ENCODE data around the gene LTBP1.

Gene LTBP1

GRCh38 chr2:33130544-33130943 lies 183.8 kb downstream of the LTBP1 start:
- no peak overlapping the region for H3K4me3 ChIP-seq (replicated peaks; ENCODE audit: insufficient read depth, low read length)
- H3K27ac ChIP-seq (replicated peaks), result no peak overlapping the region
- H3K27me3 ChIP-seq (ENCODE audit: insufficient read depth, poor library complexity, severe bottlenecking), result peaks cover 2% of the 10 kb centered on the region
- TF ChIP-seq SPI1 (IDR thresholded peaks at IDR 0.05; ENCODE audit: borderline replicate concordance, low read depth), result no peak
- TF ChIP-seq REST (IDR thresholded peaks at IDR 0.05; ENCODE audit: insufficient replicate concordance, low read depth), result no peak
- TF ChIP-seq GABPA (IDR thresholded peaks at IDR 0.05; ENCODE audit: low read depth), result no peak
- no peak for TF ChIP-seq POLR2AphosphoS5 (IDR thresholded peaks at IDR 0.05; ENCODE audit: low read depth)
- TF ChIP-seq CTCF (IDR thresholded peaks at IDR 0.05; ENCODE audit: insufficient read depth, low read length), result no peak
- no peak for DNase-seq (ENCODE audit: low read depth in 1 of 2, low spot score in 1 of 2)

- Histone ChIP-seq H3K4me3 (replicated peaks; ENCODE audit: insufficient read depth, low read length) (no peak overlapping the region), H3K27me3 (ENCODE audit: insufficient read depth, poor library complexity, severe bottlenecking) (peaks cover 2% of the 10 kb centered on the region), H3K27ac (replicated peaks) (no peak overlapping the region)
- DNase-seq (ENCODE audit: low read depth in 1 of 2, low spot score in 1 of 2), result no peak
- TF ChIP-seq SPI1 (IDR thresholded peaks at IDR 0.05; ENCODE audit: borderline replicate concordance, low read depth), result no peak
- no peak for TF ChIP-seq REST (IDR thresholded peaks at IDR 0.05; ENCODE audit: insufficient replicate concordance, low read depth)
- no peak for TF ChIP-seq GABPA (IDR thresholded peaks at IDR 0.05; ENCODE audit: low read depth)
- no peak for TF ChIP-seq POLR2AphosphoS5 (IDR thresholded peaks at IDR 0.05; ENCODE audit: low read depth)
- TF ChIP-seq CTCF (IDR thresholded peaks at IDR 0.05; ENCODE audit: insufficient read depth, low read length), result no peak
Observed at GRCh38 chr2:33131111-33131510, 184.4 kb downstream of the LTBP1 start.

DNA sequence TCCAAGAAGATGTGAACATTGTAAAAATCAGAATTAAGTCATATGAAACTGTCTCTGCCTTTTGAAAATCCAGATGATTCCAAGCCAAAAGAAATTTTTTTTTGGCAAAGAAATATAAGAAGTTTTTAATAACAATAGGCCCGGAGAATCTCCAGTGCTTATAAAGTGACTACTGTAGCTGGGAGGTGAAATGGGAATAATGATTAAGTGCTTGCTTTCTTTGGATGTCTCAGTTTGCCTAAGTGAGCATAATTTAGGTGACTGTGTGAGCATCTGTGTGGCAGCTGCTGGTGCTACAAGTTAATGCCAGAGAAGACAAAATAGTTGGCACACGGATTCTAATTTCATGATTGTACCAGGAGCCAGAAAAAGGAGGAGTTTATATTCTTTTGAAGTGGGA lies 185.0 kb downstream of the LTBP1 start:
- TF ChIP-seq REST (IDR thresholded peaks at IDR 0.05; ENCODE audit: insufficient replicate concordance, low read depth) (no peak), GABPA (IDR thresholded peaks at IDR 0.05; ENCODE audit: low read depth) (no peak), SPI1 (IDR thresholded peaks at IDR 0.05; ENCODE audit: borderline replicate concordance, low read depth) (no peak)
- no peak for DNase-seq (ENCODE audit: low read depth in 1 of 2, low spot score in 1 of 2)
- no peak overlapping the region for H3K27ac ChIP-seq (replicated peaks)
- H3K4me3 ChIP-seq (replicated peaks; ENCODE audit: insufficient read depth, low read length), result no peak overlapping the region
- peaks cover 2% of the 10 kb centered on the region for H3K27me3 ChIP-seq (ENCODE audit: insufficient read depth, poor library complexity, severe bottlenecking)

Measured in HL-60 (cell line).